Kidney epithelial cell (primary cell): ENCODE data around the gene PCNX1. TPM values are rescaled to one million over a fixed set of nuclear protein-coding genes. Genes with fewer than 3 reads are reported as not detected.

Experiments used
- DNase-seq: peaks from one replicate; pipeline ENCODE4 v3.0.0-alpha.2; 2010; ENCODE audit warnings: low read depth
- H3K27me3 ChIP-seq: 2 replicates; pipeline ENCODE4 v1.6.0; 2011; ENCODE audit warnings: low read length; ENCODE audit not compliant: control insufficient read depth, insufficient read depth
- H3K36me3 ChIP-seq: 2 replicates; pipeline ENCODE4 v1.5.1; 2011; ENCODE audit warnings: low read length; ENCODE audit not compliant: control insufficient read depth, insufficient read depth
- H3K4me3 ChIP-seq: 2 replicates; pipeline ENCODE4 v1.5.1; 2011; ENCODE audit warnings: low read depth, mild to moderate bottlenecking, control low read depth, low read length
- CTCF ChIP-seq: IDR thresholded peaks from 2 replicates; pipeline ENCODE4 v1.5.1; 2011; ENCODE audit warnings: mild to moderate bottlenecking, moderate library complexity, low read length, control low read depth, inconsistent platforms; ENCODE audit not compliant: insufficient read depth, poor library complexity, severe bottlenecking
- total RNA-seq: library from RNA; depleted of rRNA; stranded (reverse); fragments of >200 nt; gene quantifications from 2 replicates; pipeline ENCODE4 v1.2.3, GENCODE V29; 2015

Gene PCNX1
- total RNA-seq, 1 donor from 2014 or later: 26.9 TPM

- no peak for DNase-seq
- H3K36me3 ChIP-seq: no peaks in the 10 kb centered on the region
- H3K4me3 ChIP-seq: no peak overlapping the region
- no peaks in the 10 kb centered on the region for H3K27me3 ChIP-seq
- no peak for TF ChIP-seq CTCF
Measured at GRCh38 chr14:71137536-71138447, 230.5 kb downstream of the PCNX1 start.

GRCh38 chr14:71138448-71139293, 231.4 kb downstream of the PCNX1 start:
- H3K27me3 ChIP-seq: no peaks in the 10 kb centered on the region
- DNase-seq: no peak
- H3K4me3 ChIP-seq: no peak overlapping the region
- TF ChIP-seq CTCF: peak; percentile 88
- H3K36me3 ChIP-seq: no peaks in the 10 kb centered on the region

GRCh38 chr14:71139294-71139946, 232.2 kb downstream of the PCNX1 start:
- Histone ChIP-seq H3K36me3 (no peaks in the 10 kb centered on the region), H3K4me3 (no peak overlapping the region)
- no peak for TF ChIP-seq CTCF

GRCh38 chr14:71140157-71140556, 232.9 kb downstream of the PCNX1 start:
- no peak for DNase-seq
- TF ChIP-seq CTCF: no peak
- no peak overlapping the region for H3K4me3 ChIP-seq
- no peaks in the 10 kb centered on the region for H3K36me3 ChIP-seq
- H3K27me3 ChIP-seq: no peaks in the 10 kb centered on the region

More at GRCh38 chr14:71139294-71139946, 232.2 kb downstream of the PCNX1 start:
- H3K27me3 ChIP-seq: no peaks in the 10 kb centered on the region
- no peak for DNase-seq

GRCh38 chr14:71141701-71142374, 234.6 kb downstream of the PCNX1 start:
- no peak for TF ChIP-seq CTCF
- Histone ChIP-seq H3K4me3 (no peak overlapping the region), H3K27me3 (no peaks in the 10 kb centered on the region), H3K36me3 (no peaks in the 10 kb centered on the region)
- no peak for DNase-seq
